GM12878 (cell line): ENCODE results near the gene ZNF652. TPM values are rescaled to one million over a fixed set of nuclear protein-coding genes. Genes with fewer than 3 reads are reported as not detected.

Source experiments
- ATAC-seq: fragments of 200-7000 bp; cut with Tn5 transposase; 3 replicates; pipeline ENCODE4 v1.9.1; 2020; ENCODE audit warnings: mild to moderate bottlenecking, moderate library complexity
- BruUV-seq: library from RNA; stranded (reverse); fragments of 400-500 nt; replicated peaks from 2 replicates; lab custom pipeline; 2021; lab: Mats Ljungman, UMichigan
- CTCF ChIA-PET: fragments of 300-600 bp; sonication (Branson Sonifier 250); formaldehyde crosslinking; extraction: SDS; loops from one replicate; lab custom pipeline; 2021; ENCODE audit warnings: inconsistent platforms; lab: Yijun Ruan, JAX
- POLR2A ChIA-PET: fragments of 350-600 bp; formaldehyde crosslinking; extraction: SDS; loops from one replicate; lab custom pipeline; 2021; ENCODE audit warnings: inconsistent platforms; lab: Charles Lee
- RAD21 ChIA-PET: fragments of 300-600 bp; sonication (Branson Sonifier 250); formaldehyde crosslinking; loops from one replicate; lab custom pipeline; 2023; ENCODE audit warnings: antibody characterized with exemption; ENCODE audit not compliant: unreplicated experiment; lab: Charles Lee
- SMC1A ChIA-PET: fragments of 300-600 bp; sonication (Branson Sonifier 250); formaldehyde crosslinking; loops from one replicate; lab custom pipeline; 2023; ENCODE audit not compliant: unreplicated experiment, uncharacterized antibody; lab: Charles Lee
- DNase-seq: peaks from one replicate; pipeline ENCODE4 v3.0.0-alpha.2; 2011; ENCODE audit warnings: low read depth, low spot score
- FAIRE-seq: peaks from 3 replicates; lab custom pipeline; 2011; peaks lifted over from hg19 to GRCh38; lab: Jason Lieb, UNC
- H2AFZ ChIP-seq: 2 replicates; pipeline ENCODE4 v1.6.0; 2011; ENCODE audit warnings: low read depth, low read length, control low read depth; ENCODE audit not compliant: control insufficient read depth
- H3K27ac ChIP-seq: 2 replicates; pipeline ENCODE4 v1.5.1; 2011; ENCODE audit warnings: control low read depth; ENCODE audit not compliant: control insufficient read depth, insufficient read depth
- H3K27me3 ChIP-seq, 2 experiments: replicated peaks in 1 of 2; 2 replicates each; pipeline versions ENCODE4 v1.6.0 to v1.6.1; 2011; ENCODE audit warnings: low read length in 1 of 2; ENCODE audit not compliant: control insufficient read depth in 2 of 2, insufficient read depth in 2 of 2
- H3K36me3 ChIP-seq, 2 experiments: 2 replicates each; pipeline ENCODE4 v1.5.1; 2011; ENCODE audit warnings: low read length in 1 of 2; ENCODE audit not compliant: control insufficient read depth in 2 of 2, insufficient read depth in 2 of 2
- H3K4me1 ChIP-seq: 2 replicates; pipeline ENCODE4 v1.6.1; 2011; ENCODE audit warnings: mild to moderate bottlenecking, low read length, moderate library complexity, mixed read lengths; ENCODE audit not compliant: control insufficient read depth, insufficient read depth
- H3K4me2 ChIP-seq: 2 replicates; pipeline ENCODE4 v1.6.0; 2011; ENCODE audit warnings: control low read depth; ENCODE audit not compliant: control insufficient read depth, insufficient read depth
- H3K4me3 ChIP-seq: fragments of 200-600 bp; sonication (generic); 2 replicates; pipeline ENCODE4 v1.5.1; 2016
- H3K79me2 ChIP-seq: 2 replicates; pipeline ENCODE4 v1.6.0; 2011; ENCODE audit warnings: low read length; ENCODE audit not compliant: control insufficient read depth, insufficient read depth
- H3K9ac ChIP-seq: 2 replicates; pipeline ENCODE4 v1.8.0; 2011; ENCODE audit warnings: low read length, control low read depth, mixed read lengths; ENCODE audit not compliant: control insufficient read depth, insufficient read depth
- H3K9me3 ChIP-seq: replicated peaks from 3 replicates; pipeline ENCODE4 v1.5.1; 2011; ENCODE audit warnings: mild to moderate bottlenecking, low read length; ENCODE audit not compliant: control insufficient read depth, insufficient read depth
- H4K20me1 ChIP-seq: 2 replicates; pipeline ENCODE4 v1.6.0; 2011; ENCODE audit not compliant: control insufficient read depth, insufficient read depth
- MTA2 ChIP-seq: fragments of 450-650 bp; IDR thresholded peaks from 2 replicates; pipeline ENCODE4 v1.6.1; 2016; ENCODE audit warnings: low read depth, mild to moderate bottlenecking, moderate library complexity
- RAD21 ChIP-seq: IDR thresholded peaks from 2 replicates; pipeline ENCODE4 v1.6.1; 2011; ENCODE audit warnings: mild to moderate bottlenecking, low read depth, low read length, moderate library complexity; ENCODE audit not compliant: insufficient read depth
- RCOR1 ChIP-seq: conservative IDR thresholded peaks from 2 replicates; pipeline ENCODE4 v1.6.1; 2012; ENCODE audit warnings: low read depth, low read length, improper control_type of control experiment
- TCF3 ChIP-seq: IDR thresholded peaks from 2 replicates; pipeline ENCODE4 v1.6.1; 2012; ENCODE audit warnings: low read depth, mild to moderate bottlenecking, low read length, borderline replicate concordance; ENCODE audit not compliant: insufficient read depth
- WGBS: methylation state at CpG from one replicate; pipeline ENCODE4 v1.1.6; 2016; ENCODE audit warnings: low lambda C conversion rate; ENCODE audit not compliant: insufficient replicate concordance, insufficient coverage; ENCODE audit errors: missing lambda C conversion rate; 5-methylcytosine and 5-hydroxymethylcytosine counted together
- in situ Hi-C: fragments of 300-500 bp; cut with MboI; formaldehyde crosslinking; loops from 9 replicates; pipeline ENCODE4 v1.14.3; 2018; ENCODE audit warnings: mixed read lengths
- intact Hi-C: fragments of 100-400 bp; cut with micrococcal nuclease; formaldehyde crosslinking; loops from one replicate; pipeline ENCODE4 v1.14.2; 2022; ENCODE audit not compliant: unreplicated experiment
- polyA plus RNA-seq, 11 experiments: library from polyadenylated mRNA; depleted of rRNA in 4 of 11; unstranded in 6 of 11; stranded (reverse) in 5 of 11; fragments of >200 nt; fragmentation: Nextera tagmentation in 4 of 11; fragmentation: Illumina TruSeq in 1 of 11; extraction: Ambion mirVana in 4 of 11; extraction: Trizol in 1 of 11; gene quantifications; 1 replicate in 1 of 11; 2 replicates in 10 of 11; pipeline versions ENCODE4 v1.2.1 to v1.2.3, GENCODE V29; 2011 to 2016; ENCODE audit warnings: inconsistent platforms in 2 of 11, missing spikeins in 2 of 11, low read depth in 1 of 11
- total RNA-seq, 4 experiments: library from RNA; depleted of rRNA in 3 of 4; stranded (reverse); fragments of >200 nt in 3 of 4; fragmentation: Illumina TruSeq in 1 of 4; extraction: Trizol in 1 of 4; gene quantifications; 2 replicates each; pipeline versions ENCODE4 v1.2.1 to v1.2.3, GENCODE V29; 2013 to 2021
- TF ChIP-seq, protein P1 (sequence below), 3 experiments: IDR thresholded peaks in 2 of 3; conservative IDR thresholded peaks in 1 of 3; 2 replicates each; pipeline ENCODE4 v1.5.1; 2011; ENCODE audit warnings: low read depth in 3 of 3, low read length in 3 of 3, mild to moderate bottlenecking in 3 of 3, control low read depth in 2 of 3, moderate library complexity in 2 of 3, inconsistent platforms in 1 of 3, mixed read lengths in 1 of 3; ENCODE audit not compliant: control insufficient read depth in 2 of 3, insufficient read depth in 1 of 3; ENCODE audit errors: extremely low read depth in 1 of 3
- TF ChIP-seq, protein P2 (sequence below): fragments of 450-650 bp; IDR thresholded peaks from 2 replicates; pipeline ENCODE4 v1.6.1; 2017; ENCODE audit warnings: mild to moderate bottlenecking, low read depth, inconsistent platforms; ENCODE audit not compliant: poor library complexity, severe bottlenecking
- TF ChIP-seq, protein P3 (sequence below): fragments of 450-650 bp; IDR thresholded peaks from 2 replicates; pipeline ENCODE4 v1.6.1; 2017; ENCODE audit warnings: mild to moderate bottlenecking, moderate library complexity
- TF ChIP-seq, protein P4 (sequence below): IDR thresholded peaks from 2 replicates; pipeline ENCODE4 v1.6.1; 2011; ENCODE audit warnings: low read depth, low read length, improper control_type of control experiment, borderline replicate concordance

The ZNF652 gene
- total and polyA plus RNA-seq, 10 of the 15 experiments (the other 5 are each of a cell fraction or from before 2014, with no cell fraction given): 3.4 to 13.1 (median 8.7) TPM

DNA sequence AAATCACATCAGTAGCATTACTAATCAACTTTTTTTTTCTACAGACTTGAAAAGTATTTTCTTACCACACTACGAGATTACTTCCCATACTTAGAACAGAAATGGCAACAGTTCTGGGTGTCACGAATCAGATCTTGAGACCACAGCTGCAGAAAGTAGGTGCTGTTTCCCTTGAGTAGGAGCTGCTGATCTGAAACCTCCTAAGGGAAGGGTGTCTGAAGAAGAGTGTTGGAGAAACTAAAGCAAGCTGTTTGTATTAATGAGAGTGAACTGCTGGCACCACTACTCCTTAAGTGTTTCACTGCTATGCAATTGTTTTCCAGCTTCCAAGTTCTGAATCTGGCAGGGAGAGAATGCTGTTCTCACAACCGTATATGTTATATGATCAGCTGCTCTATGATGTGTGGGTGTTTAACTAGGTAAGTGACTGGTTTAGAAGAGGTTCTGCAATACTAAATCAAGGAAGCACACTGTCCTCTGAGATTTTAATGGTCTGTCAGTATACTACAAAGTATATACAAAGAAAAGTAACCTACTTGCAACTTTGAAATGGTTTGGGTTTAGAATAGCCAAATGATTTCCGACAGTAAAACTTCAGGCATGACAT, 3.3 kb downstream of the ZNF652 start (continued):
- TF ChIP-seq, protein P1, sequence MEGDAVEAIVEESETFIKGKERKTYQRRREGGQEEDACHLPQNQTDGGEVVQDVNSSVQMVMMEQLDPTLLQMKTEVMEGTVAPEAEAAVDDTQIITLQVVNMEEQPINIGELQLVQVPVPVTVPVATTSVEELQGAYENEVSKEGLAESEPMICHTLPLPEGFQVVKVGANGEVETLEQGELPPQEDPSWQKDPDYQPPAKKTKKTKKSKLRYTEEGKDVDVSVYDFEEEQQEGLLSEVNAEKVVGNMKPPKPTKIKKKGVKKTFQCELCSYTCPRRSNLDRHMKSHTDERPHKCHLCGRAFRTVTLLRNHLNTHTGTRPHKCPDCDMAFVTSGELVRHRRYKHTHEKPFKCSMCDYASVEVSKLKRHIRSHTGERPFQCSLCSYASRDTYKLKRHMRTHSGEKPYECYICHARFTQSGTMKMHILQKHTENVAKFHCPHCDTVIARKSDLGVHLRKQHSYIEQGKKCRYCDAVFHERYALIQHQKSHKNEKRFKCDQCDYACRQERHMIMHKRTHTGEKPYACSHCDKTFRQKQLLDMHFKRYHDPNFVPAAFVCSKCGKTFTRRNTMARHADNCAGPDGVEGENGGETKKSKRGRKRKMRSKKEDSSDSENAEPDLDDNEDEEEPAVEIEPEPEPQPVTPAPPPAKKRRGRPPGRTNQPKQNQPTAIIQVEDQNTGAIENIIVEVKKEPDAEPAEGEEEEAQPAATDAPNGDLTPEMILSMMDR (IDR thresholded peaks at IDR 0.05 in 2 of 3, conservative IDR thresholded peaks at IDR 0.05 in 1 of 3; ENCODE audit: control insufficient read depth in 2 of 3, extremely low read depth in 1 of 3, insufficient read depth in 1 of 3, low read depth in 3 of 3, low read length in 3 of 3): no peak
- TF ChIP-seq, protein P2, sequence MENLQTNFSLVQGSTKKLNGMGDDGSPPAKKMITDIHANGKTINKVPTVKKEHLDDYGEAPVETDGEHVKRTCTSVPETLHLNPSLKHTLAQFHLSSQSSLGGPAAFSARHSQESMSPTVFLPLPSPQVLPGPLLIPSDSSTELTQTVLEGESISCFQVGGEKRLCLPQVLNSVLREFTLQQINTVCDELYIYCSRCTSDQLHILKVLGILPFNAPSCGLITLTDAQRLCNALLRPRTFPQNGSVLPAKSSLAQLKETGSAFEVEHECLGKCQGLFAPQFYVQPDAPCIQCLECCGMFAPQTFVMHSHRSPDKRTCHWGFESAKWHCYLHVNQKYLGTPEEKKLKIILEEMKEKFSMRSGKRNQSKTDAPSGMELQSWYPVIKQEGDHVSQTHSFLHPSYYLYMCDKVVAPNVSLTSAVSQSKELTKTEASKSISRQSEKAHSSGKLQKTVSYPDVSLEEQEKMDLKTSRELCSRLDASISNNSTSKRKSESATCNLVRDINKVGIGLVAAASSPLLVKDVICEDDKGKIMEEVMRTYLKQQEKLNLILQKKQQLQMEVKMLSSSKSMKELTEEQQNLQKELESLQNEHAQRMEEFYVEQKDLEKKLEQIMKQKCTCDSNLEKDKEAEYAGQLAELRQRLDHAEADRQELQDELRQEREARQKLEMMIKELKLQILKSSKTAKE: peak; percentile 40
- TF ChIP-seq RAD21: no peak

DNA sequence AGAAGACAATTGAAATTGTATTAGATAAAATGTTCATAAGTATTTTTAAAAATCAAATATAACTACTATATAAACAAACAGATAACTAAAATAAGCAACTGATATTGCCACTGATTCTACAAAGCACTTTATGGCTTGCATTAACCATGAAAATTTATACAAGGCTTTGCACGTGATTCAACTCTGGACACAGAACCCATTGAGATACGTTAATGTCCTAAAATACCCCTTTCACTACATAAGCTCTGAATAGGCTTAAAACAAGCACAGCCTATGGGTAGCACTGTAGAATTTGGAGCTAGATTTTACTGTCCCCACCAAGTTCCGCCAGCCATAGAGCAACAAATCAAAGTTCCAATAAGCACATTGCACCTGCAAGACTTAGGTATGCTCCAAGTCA, 4.5 kb downstream of the ZNF652 start:
- in situ Hi-C loops: no loop called here
- H3K27me3 ChIP-seq: no peaks in the 10 kb centered on the region
- H3K79me2 ChIP-seq: peaks cover 80% of the 10 kb centered on the region
- intact Hi-C loops: no loop called here
- ChIA-PET POLR2A (interaction anchor here (0.7 to 2.5 kb wide), 5 partner anchors 11 to 57 kb away, joined by 3 to 11 read pairs (median 3); partner anchors contain the start of gene PHB1), SMC1A (interaction anchor here (0.6 to 5.4 kb wide), 7 partner anchors 10 to 380 kb away, joined by 3 to 78 read pairs (median 5); no protein-coding TSS in a partner anchor), CTCF (interaction anchor here (0.7 to 15.6 kb wide), 7 partner anchors 11 to 276 kb away, joined by 3 to 330 read pairs (median 3); no protein-coding TSS in a partner anchor), RAD21 (interaction anchor here (3.5 to 4.9 kb wide), 2 partner anchors 11 to 16 kb away, joined by 17 to 27 read pairs; no protein-coding TSS in a partner anchor)
- H3K27ac ChIP-seq: peak overlapping the region; percentile 43; the same call in 1 of the 2 replicates
- FAIRE-seq (no peak), DNase-seq (no peak), ATAC-seq (no peak)
- WGBS: 70% methylated on average over 3 of the region's 3 CpGs
- peak overlapping the region; percentile 52 for H3K4me3 ChIP-seq
- no peaks in the 10 kb centered on the region; a peak in 1 of 4 replicates for H3K36me3 ChIP-seq
- H3K4me1 ChIP-seq: peaks cover 16% of the 10 kb centered on the region
- H3K9me3 ChIP-seq: peaks cover 3% of the 10 kb centered on the region; the same call in 1 of the 3 replicates
- no peak overlapping the region for H2AFZ ChIP-seq
- no peak overlapping the region for H3K9ac ChIP-seq
- H4K20me1 ChIP-seq: no peaks in the 10 kb centered on the region
- no TSS peak for BruUV-seq
- H3K4me2 ChIP-seq: peak overlapping the region; percentile 86
- TF ChIP-seq MTA2 (no peak), RCOR1 (no peak), TCF3 (no peak)
- TF ChIP-seq, protein P3, sequence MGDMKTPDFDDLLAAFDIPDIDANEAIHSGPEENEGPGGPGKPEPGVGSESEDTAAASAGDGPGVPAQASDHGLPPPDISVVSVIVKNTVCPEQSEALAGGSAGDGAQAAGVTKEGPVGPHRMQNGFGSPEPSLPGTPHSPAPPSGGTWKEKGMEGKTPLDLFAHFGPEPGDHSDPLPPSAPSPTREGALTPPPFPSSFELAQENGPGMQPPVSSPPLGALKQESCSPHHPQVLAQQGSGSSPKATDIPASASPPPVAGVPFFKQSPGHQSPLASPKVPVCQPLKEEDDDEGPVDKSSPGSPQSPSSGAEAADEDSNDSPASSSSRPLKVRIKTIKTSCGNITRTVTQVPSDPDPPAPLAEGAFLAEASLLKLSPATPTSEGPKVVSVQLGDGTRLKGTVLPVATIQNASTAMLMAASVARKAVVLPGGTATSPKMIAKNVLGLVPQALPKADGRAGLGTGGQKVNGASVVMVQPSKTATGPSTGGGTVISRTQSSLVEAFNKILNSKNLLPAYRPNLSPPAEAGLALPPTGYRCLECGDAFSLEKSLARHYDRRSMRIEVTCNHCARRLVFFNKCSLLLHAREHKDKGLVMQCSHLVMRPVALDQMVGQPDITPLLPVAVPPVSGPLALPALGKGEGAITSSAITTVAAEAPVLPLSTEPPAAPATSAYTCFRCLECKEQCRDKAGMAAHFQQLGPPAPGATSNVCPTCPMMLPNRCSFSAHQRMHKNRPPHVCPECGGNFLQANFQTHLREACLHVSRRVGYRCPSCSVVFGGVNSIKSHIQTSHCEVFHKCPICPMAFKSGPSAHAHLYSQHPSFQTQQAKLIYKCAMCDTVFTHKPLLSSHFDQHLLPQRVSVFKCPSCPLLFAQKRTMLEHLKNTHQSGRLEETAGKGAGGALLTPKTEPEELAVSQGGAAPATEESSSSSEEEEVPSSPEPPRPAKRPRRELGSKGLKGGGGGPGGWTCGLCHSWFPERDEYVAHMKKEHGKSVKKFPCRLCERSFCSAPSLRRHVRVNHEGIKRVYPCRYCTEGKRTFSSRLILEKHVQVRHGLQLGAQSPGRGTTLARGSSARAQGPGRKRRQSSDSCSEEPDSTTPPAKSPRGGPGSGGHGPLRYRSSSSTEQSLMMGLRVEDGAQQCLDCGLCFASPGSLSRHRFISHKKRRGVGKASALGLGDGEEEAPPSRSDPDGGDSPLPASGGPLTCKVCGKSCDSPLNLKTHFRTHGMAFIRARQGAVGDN: no peak
- TF ChIP-seq, protein P4, sequence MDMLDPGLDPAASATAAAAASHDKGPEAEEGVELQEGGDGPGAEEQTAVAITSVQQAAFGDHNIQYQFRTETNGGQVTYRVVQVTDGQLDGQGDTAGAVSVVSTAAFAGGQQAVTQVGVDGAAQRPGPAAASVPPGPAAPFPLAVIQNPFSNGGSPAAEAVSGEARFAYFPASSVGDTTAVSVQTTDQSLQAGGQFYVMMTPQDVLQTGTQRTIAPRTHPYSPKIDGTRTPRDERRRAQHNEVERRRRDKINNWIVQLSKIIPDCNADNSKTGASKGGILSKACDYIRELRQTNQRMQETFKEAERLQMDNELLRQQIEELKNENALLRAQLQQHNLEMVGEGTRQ: no peak
